Measurements from ENCODE around the gene TMEM126A.

- TF ChIP-seq ZNF184 (tag by site-specific recombination; IDR thresholded peaks at IDR 0.05) (no peak), YY1 (tag by site-specific recombination; IDR thresholded peaks at IDR 0.05) (no peak), ZNF423 (tag by site-specific recombination; IDR thresholded peaks at IDR 0.05) (no peak), ZFP41 (tag by site-specific recombination; IDR thresholded peaks at IDR 0.05; ENCODE audit: borderline replicate concordance) (no peak), CTCF (tag by site-specific recombination; IDR thresholded peaks at IDR 0.05) (no peak), ZBTB8A (tag by site-specific recombination; IDR thresholded peaks at IDR 0.05) (no peak), ZNF311 (tag by site-specific recombination; IDR thresholded peaks at IDR 0.05; ENCODE audit: borderline replicate concordance) (no peak)
- TF ChIP-seq, protein P1, sequence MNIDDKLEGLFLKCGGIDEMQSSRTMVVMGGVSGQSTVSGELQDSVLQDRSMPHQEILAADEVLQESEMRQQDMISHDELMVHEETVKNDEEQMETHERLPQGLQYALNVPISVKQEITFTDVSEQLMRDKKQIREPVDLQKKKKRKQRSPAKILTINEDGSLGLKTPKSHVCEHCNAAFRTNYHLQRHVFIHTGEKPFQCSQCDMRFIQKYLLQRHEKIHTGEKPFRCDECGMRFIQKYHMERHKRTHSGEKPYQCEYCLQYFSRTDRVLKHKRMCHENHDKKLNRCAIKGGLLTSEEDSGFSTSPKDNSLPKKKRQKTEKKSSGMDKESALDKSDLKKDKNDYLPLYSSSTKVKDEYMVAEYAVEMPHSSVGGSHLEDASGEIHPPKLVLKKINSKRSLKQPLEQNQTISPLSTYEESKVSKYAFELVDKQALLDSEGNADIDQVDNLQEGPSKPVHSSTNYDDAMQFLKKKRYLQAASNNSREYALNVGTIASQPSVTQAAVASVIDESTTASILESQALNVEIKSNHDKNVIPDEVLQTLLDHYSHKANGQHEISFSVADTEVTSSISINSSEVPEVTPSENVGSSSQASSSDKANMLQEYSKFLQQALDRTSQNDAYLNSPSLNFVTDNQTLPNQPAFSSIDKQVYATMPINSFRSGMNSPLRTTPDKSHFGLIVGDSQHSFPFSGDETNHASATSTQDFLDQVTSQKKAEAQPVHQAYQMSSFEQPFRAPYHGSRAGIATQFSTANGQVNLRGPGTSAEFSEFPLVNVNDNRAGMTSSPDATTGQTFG (tag by site-specific recombination; IDR thresholded peaks at IDR 0.05; ENCODE audit: borderline replicate concordance) = no peak
- TF ChIP-seq, protein P2, sequence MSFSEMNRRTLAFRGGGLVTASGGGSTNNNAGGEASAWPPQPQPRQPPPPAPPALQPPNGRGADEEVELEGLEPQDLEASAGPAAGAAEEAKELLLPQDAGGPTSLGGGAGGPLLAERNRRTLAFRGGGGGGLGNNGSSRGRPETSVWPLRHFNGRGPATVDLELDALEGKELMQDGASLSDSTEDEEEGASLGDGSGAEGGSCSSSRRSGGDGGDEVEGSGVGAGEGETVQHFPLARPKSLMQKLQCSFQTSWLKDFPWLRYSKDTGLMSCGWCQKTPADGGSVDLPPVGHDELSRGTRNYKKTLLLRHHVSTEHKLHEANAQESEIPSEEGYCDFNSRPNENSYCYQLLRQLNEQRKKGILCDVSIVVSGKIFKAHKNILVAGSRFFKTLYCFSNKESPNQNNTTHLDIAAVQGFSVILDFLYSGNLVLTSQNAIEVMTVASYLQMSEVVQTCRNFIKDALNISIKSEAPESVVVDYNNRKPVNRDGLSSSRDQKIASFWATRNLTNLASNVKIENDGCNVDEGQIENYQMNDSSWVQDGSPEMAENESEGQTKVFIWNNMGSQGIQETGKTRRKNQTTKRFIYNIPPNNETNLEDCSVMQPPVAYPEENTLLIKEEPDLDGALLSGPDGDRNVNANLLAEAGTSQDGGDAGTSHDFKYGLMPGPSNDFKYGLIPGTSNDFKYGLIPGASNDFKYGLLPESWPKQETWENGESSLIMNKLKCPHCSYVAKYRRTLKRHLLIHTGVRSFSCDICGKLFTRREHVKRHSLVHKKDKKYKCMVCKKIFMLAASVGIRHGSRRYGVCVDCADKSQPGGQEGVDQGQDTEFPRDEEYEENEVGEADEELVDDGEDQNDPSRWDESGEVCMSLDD (tag by site-specific recombination; IDR thresholded peaks at IDR 0.05) = no peak
- TF ChIP-seq, protein P3, sequence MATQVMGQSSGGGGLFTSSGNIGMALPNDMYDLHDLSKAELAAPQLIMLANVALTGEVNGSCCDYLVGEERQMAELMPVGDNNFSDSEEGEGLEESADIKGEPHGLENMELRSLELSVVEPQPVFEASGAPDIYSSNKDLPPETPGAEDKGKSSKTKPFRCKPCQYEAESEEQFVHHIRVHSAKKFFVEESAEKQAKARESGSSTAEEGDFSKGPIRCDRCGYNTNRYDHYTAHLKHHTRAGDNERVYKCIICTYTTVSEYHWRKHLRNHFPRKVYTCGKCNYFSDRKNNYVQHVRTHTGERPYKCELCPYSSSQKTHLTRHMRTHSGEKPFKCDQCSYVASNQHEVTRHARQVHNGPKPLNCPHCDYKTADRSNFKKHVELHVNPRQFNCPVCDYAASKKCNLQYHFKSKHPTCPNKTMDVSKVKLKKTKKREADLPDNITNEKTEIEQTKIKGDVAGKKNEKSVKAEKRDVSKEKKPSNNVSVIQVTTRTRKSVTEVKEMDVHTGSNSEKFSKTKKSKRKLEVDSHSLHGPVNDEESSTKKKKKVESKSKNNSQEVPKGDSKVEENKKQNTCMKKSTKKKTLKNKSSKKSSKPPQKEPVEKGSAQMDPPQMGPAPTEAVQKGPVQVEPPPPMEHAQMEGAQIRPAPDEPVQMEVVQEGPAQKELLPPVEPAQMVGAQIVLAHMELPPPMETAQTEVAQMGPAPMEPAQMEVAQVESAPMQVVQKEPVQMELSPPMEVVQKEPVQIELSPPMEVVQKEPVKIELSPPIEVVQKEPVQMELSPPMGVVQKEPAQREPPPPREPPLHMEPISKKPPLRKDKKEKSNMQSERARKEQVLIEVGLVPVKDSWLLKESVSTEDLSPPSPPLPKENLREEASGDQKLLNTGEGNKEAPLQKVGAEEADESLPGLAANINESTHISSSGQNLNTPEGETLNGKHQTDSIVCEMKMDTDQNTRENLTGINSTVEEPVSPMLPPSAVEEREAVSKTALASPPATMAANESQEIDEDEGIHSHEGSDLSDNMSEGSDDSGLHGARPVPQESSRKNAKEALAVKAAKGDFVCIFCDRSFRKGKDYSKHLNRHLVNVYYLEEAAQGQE (tag by site-specific recombination; IDR thresholded peaks at IDR 0.05) = no peak
- TF ChIP-seq, protein P4, sequence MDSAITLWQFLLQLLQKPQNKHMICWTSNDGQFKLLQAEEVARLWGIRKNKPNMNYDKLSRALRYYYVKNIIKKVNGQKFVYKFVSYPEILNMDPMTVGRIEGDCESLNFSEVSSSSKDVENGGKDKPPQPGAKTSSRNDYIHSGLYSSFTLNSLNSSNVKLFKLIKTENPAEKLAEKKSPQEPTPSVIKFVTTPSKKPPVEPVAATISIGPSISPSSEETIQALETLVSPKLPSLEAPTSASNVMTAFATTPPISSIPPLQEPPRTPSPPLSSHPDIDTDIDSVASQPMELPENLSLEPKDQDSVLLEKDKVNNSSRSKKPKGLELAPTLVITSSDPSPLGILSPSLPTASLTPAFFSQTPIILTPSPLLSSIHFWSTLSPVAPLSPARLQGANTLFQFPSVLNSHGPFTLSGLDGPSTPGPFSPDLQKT (IDR thresholded peaks at IDR 0.05; ENCODE audit: borderline replicate concordance, low read depth, low read length) = no peak
Measured at GRCh38 chr11:85695546-85695945, 47.8 kb downstream of the TMEM126A start.
